Mononuclear cell (primary cell): ENCODE data around the gene GJA5. TPM values are rescaled to one million over a fixed set of nuclear protein-coding genes. Genes with fewer than 3 reads are reported as not detected.

Experiments used
- H3K27me3 ChIP-seq: 2 replicates; pipeline ENCODE4 v1.6.0; 2011; ENCODE audit warnings: low read length, control low read depth; ENCODE audit not compliant: insufficient read depth
- H3K4me1 ChIP-seq: 2 replicates; pipeline ENCODE4 v1.5.1; 2011; ENCODE audit warnings: mild to moderate bottlenecking, low read length, control low read depth; ENCODE audit not compliant: insufficient read depth
- H3K4me3 ChIP-seq: 2 replicates; pipeline ENCODE4 v1.5.1; 2011; ENCODE audit warnings: mild to moderate bottlenecking, low read length, moderate library complexity
- H3K9me3 ChIP-seq: 2 replicates; pipeline ENCODE4 v1.5.1; 2011; ENCODE audit warnings: low read depth, mild to moderate bottlenecking, control low read depth, low read length
- total RNA-seq: library from RNA; depleted of rRNA; stranded (reverse); fragments of >200 nt; gene quantifications from one replicate; pipeline ENCODE4 v1.2.3, GENCODE V29; 2012

Gene GJA5
- total RNA-seq, 1 donor, result under 0.01 TPM

GRCh38 chr1:147723691-147724323 lies 36.6 kb downstream of the GJA5 start:
- Histone ChIP-seq H3K9me3 (no peaks in the 10 kb centered on the region), H3K4me3 (no peak overlapping the region), H3K27me3 (no peaks in the 10 kb centered on the region), H3K4me1 (no peaks in the 10 kb centered on the region)

GRCh38 chr1:147722124-147722523 lies 38.3 kb downstream of the GJA5 start:
- Histone ChIP-seq H3K27me3 (no peaks in the 10 kb centered on the region), H3K9me3 (no peaks in the 10 kb centered on the region), H3K4me3 (no peak overlapping the region), H3K4me1 (peaks cover 8% of the 10 kb centered on the region)

GRCh38 chr1:147721716-147722115 lies 38.7 kb downstream of the GJA5 start:
- H3K4me1 ChIP-seq, result peaks cover 8% of the 10 kb centered on the region
- no peaks in the 10 kb centered on the region for H3K27me3 ChIP-seq
- no peaks in the 10 kb centered on the region for H3K9me3 ChIP-seq
- no peak overlapping the region for H3K4me3 ChIP-seq

GRCh38 chr1:147720557-147720956 lies 39.8 kb downstream of the GJA5 start:
- Histone ChIP-seq H3K9me3 (no peaks in the 10 kb centered on the region), H3K4me1 (peaks cover 8% of the 10 kb centered on the region), H3K27me3 (no peaks in the 10 kb centered on the region), H3K4me3 (no peak overlapping the region)

- no peaks in the 10 kb centered on the region for H3K9me3 ChIP-seq
- no peaks in the 10 kb centered on the region for H3K27me3 ChIP-seq
- H3K4me1 ChIP-seq, result peaks cover 8% of the 10 kb centered on the region
- no peak overlapping the region for H3K4me3 ChIP-seq
These were observed 40.6 kb downstream of the GJA5 start for GRCh38 chr1:147719711-147720225.

GRCh38 chr1:147719029-147719698 lies 41.2 kb downstream of the GJA5 start:
- H3K4me1 ChIP-seq, result peaks cover 8% of the 10 kb centered on the region
- no peaks in the 10 kb centered on the region for H3K9me3 ChIP-seq
- H3K27me3 ChIP-seq, result peaks cover 3% of the 10 kb centered on the region
- no peak overlapping the region for H3K4me3 ChIP-seq

- peaks cover 6% of the 10 kb centered on the region for H3K27me3 ChIP-seq
- H3K4me1 ChIP-seq, result peaks cover 8% of the 10 kb centered on the region
- H3K4me3 ChIP-seq, result no peak overlapping the region
These were observed 42.7 kb downstream of the GJA5 start for GRCh38 chr1:147717706-147718097.

GRCh38 chr1:147717051-147717705 lies 43.2 kb downstream of the GJA5 start:
- peaks cover 6% of the 10 kb centered on the region for H3K27me3 ChIP-seq
- no peak overlapping the region for H3K4me3 ChIP-seq
- peaks cover 8% of the 10 kb centered on the region for H3K4me1 ChIP-seq
- no peaks in the 10 kb centered on the region for H3K9me3 ChIP-seq

More at GRCh38 chr1:147717706-147718097, 42.7 kb downstream of the GJA5 start:
- H3K9me3 ChIP-seq, result no peaks in the 10 kb centered on the region

GRCh38 chr1:147712605-147713004 lies 47.8 kb downstream of the GJA5 start:
- Histone ChIP-seq H3K4me3 (no peak overlapping the region), H3K27me3 (peaks cover 6% of the 10 kb centered on the region), H3K9me3 (no peaks in the 10 kb centered on the region), H3K4me1 (peaks cover 2% of the 10 kb centered on the region)

Other genes starting within 250 kb of the GJA5 start
- 5.1 TPM for gene BCL9, start 219.1 kb downstream of the GJA5 start, total RNA-seq
- gene ACP6, start 90.1 kb downstream of the GJA5 start, total RNA-seq, result 4.2 TPM
- gene GJA8, start 142.2 kb upstream of the GJA5 start, total RNA-seq, result not detected
- 22.4 TPM for gene GPR89B, start 167.8 kb upstream of the GJA5 start, total RNA-seq